Skeletal muscle satellite cell (primary cell): ENCODE data around the gene CDHR3.

Source experiments
- H3K27me3 ChIP-seq: 2 replicates; pipeline ENCODE4 v1.7.0; 2013; ENCODE audit warnings: low read length; ENCODE audit not compliant: control insufficient read depth, insufficient read depth
- H3K36me3 ChIP-seq: 2 replicates; pipeline ENCODE4 v1.7.0; 2013; ENCODE audit warnings: mild to moderate bottlenecking, control low read depth, low read length; ENCODE audit not compliant: insufficient read depth
- H3K4me1 ChIP-seq: 2 replicates; pipeline ENCODE4 v1.7.0; 2013; ENCODE audit warnings: low read length; ENCODE audit not compliant: control insufficient read depth, insufficient read depth
- H3K4me2 ChIP-seq: 2 replicates; pipeline ENCODE4 v1.7.0; 2013; ENCODE audit warnings: mild to moderate bottlenecking, low read length
- H3K4me3 ChIP-seq: 2 replicates; pipeline ENCODE4 v1.7.0; 2013; ENCODE audit warnings: low read length
- H3K9ac ChIP-seq: 2 replicates; pipeline ENCODE4 v1.7.0; 2013; ENCODE audit warnings: mild to moderate bottlenecking, low read depth, low read length, moderate library complexity
- H3K9me3 ChIP-seq: replicated peaks from 2 replicates; pipeline ENCODE4 v1.7.0; 2013; ENCODE audit warnings: mild to moderate bottlenecking, control low read depth, low read length

Gene CDHR3

DNA sequence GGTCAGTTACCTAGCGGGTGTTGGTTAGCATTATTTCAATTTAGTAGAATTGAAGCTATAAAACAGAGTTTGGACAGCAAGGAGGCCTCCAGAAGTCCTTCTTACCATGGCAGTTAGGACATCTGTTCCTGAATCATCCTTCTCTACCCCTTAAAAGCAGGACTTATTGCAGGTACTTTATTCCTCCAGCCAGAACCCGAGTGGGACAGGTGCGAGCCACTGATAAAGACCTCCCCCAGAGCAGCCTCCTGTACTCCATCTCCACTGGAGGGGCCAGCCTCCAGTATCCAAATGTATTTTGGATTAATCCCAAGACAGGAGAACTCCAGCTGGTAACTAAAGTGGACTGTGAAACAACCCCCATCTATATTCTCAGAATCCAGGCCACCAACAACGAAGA is 54.6 kb downstream of the CDHR3 start:
- no peaks in the 10 kb centered on the region for H3K9me3 ChIP-seq
- no peak overlapping the region for H3K4me3 ChIP-seq
- H3K4me2 ChIP-seq: no peak overlapping the region
- H3K36me3 ChIP-seq: no peaks in the 10 kb centered on the region
- peaks cover 9% of the 10 kb centered on the region for H3K4me1 ChIP-seq
- peaks cover 13% of the 10 kb centered on the region for H3K27me3 ChIP-seq
- no peak overlapping the region for H3K9ac ChIP-seq

DNA sequence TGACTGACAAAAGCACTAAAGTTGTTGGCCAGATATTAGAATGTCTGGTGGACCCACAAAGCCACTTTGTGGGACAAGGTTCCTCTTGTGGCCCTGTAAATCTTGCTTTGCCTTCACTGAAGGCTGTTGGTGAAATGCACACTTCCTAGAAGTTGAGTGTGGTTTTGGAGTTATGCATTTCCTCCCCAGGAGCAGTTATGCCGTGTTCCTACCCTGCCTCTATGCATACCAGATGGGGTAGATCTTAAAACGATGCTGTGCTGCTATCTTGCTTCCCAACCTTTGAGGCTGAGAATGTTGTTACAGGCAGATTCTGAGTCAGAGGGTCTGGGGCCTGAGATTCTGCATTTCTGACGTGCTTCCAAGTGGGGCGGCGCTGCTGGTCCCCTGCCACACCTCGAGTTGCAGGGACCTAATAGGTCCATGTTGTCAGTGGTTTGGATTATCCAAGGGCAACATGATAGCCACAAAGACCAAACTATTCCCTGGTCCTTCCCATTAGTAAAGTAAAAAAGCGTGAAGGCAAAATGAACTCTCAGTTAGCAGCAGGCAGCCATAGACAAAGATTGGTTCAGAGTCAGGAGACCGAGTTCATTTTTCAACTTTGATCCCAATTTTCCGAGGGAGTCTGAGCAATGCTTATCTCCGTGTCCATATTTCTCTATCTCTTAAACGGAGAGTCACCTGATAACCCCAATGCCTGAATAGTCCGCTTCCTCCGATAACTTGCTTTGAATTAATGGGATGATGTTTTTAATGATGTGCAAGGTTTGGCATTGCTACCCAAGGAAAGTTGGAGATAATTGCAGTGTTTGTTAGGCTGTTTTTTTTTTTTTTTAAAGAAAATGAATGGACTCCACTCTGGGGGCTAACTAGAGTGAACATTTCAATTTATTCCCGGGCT is 55.8 kb downstream of the CDHR3 start:
- Histone ChIP-seq H3K36me3 (no peaks in the 10 kb centered on the region), H3K4me2 (no peak overlapping the region), H3K9ac (no peak overlapping the region), H3K4me3 (no peak overlapping the region), H3K9me3 (no peaks in the 10 kb centered on the region), H3K27me3 (peaks cover 14% of the 10 kb centered on the region), H3K4me1 (no peaks in the 10 kb centered on the region)

- no peak overlapping the region for H3K4me2 ChIP-seq
- H3K4me3 ChIP-seq: no peak overlapping the region
- no peaks in the 10 kb centered on the region for H3K9me3 ChIP-seq
- H3K27me3 ChIP-seq: peaks cover 17% of the 10 kb centered on the region
- H3K9ac ChIP-seq: no peak overlapping the region
- no peaks in the 10 kb centered on the region for H3K36me3 ChIP-seq
- no peaks in the 10 kb centered on the region for H3K4me1 ChIP-seq
Measured at GRCh38 chr7:106019470-106019820, 56.4 kb downstream of the CDHR3 start.

- H3K36me3 ChIP-seq: no peaks in the 10 kb centered on the region
- no peak overlapping the region for H3K9ac ChIP-seq
- H3K4me3 ChIP-seq: no peak overlapping the region
- H3K27me3 ChIP-seq: peaks cover 22% of the 10 kb centered on the region
- no peak overlapping the region for H3K4me2 ChIP-seq
- no peaks in the 10 kb centered on the region for H3K4me1 ChIP-seq
- no peaks in the 10 kb centered on the region for H3K9me3 ChIP-seq
Measured at GRCh38 chr7:106021151-106022067, 58.3 kb downstream of the CDHR3 start.

DNA sequence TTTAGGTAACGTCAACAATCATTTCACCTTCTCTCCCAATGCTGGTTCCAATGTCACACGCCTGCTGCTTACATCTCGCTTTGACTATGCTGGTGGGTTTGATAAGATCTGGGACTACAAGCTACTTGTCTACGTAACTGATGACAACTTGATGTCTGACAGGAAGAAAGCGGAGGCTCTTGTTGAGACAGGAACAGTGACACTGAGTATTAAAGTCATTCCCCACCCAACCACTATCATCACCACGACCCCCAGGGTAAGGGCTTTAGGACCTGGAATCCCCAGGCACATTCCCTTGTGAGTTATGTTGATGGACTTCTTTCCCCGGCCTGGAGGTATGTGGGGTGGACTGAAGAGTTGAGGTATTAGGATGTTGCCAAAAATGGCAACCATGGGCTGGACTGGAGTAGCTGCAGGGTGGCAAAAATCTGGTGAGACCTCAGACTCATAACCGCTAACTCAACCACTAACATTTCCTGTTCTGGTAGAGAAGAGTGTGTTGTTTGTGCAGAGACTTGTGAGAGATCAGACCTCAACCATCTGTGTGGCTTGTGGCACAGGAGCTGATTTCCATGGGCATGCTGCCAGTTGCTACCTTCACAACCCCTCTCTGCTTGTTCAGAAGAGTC is 59.2 kb downstream of the CDHR3 start:
- Histone ChIP-seq H3K4me3 (no peak overlapping the region), H3K27me3 (peaks cover 26% of the 10 kb centered on the region), H3K4me1 (no peaks in the 10 kb centered on the region), H3K9me3 (no peaks in the 10 kb centered on the region), H3K36me3 (no peaks in the 10 kb centered on the region), H3K9ac (no peak overlapping the region), H3K4me2 (no peak overlapping the region)

DNA sequence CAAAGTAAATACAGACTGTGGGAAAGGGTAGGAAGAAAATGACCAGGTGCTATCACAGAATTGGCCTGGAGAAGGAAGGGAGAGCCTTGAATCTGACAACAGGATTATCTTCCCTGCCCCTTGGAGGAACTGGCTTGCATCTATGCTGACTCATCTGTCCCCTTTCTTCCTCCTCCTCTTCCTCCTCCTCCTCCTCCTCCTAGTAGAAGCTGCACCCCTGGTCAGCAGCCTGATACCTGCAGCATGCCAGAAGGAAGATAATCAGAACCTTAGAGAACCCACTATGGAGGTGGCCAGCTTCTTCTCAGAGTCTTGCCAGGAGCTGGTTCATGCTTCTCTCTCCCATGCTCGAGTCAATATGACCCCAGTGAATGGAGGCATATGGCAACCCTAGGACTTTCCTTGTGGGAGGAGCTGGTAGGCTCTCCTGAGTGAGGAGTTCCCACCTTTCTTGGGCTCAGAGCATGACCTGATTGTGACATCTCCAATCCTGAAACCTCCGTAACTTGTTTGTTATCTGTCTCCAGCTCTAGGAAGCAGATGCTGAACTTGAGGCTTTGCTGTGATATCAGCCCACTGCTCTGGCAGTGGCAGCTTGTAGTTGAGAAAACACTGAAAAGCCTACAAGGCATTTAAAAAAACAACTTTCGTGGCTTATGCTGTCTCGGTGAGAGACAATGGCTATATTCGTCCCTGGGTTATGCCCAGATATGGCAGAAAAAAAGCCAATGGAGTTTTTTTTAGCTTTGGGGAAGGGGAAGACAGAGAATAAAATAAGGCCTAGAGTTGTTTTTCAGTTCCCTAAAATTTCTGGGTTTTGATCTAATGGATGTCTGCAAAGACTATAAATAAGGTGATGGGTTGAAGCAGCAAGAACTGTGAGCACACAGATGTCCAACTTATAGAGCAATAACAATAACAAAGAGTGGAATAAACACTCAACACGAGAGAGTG is 60.6 kb downstream of the CDHR3 start:
- Histone ChIP-seq H3K36me3 (no peaks in the 10 kb centered on the region), H3K4me3 (no peak overlapping the region), H3K4me1 (no peaks in the 10 kb centered on the region), H3K4me2 (no peak overlapping the region), H3K9me3 (no peaks in the 10 kb centered on the region), H3K27me3 (peaks cover 31% of the 10 kb centered on the region), H3K9ac (no peak overlapping the region)

- no peak overlapping the region for H3K4me2 ChIP-seq
- H3K9me3 ChIP-seq: no peaks in the 10 kb centered on the region
- H3K9ac ChIP-seq: no peak overlapping the region
- peaks cover 43% of the 10 kb centered on the region for H3K27me3 ChIP-seq
- no peaks in the 10 kb centered on the region for H3K4me1 ChIP-seq
- H3K36me3 ChIP-seq: no peaks in the 10 kb centered on the region
- H3K4me3 ChIP-seq: no peak overlapping the region
Measured at GRCh38 chr7:106026101-106026500, 63.0 kb downstream of the CDHR3 start.

- Histone ChIP-seq H3K4me1 (no peaks in the 10 kb centered on the region), H3K27me3 (peaks cover 63% of the 10 kb centered on the region), H3K4me3 (no peak overlapping the region)
Measured at GRCh38 chr7:106029451-106029850, 66.4 kb downstream of the CDHR3 start.

DNA sequence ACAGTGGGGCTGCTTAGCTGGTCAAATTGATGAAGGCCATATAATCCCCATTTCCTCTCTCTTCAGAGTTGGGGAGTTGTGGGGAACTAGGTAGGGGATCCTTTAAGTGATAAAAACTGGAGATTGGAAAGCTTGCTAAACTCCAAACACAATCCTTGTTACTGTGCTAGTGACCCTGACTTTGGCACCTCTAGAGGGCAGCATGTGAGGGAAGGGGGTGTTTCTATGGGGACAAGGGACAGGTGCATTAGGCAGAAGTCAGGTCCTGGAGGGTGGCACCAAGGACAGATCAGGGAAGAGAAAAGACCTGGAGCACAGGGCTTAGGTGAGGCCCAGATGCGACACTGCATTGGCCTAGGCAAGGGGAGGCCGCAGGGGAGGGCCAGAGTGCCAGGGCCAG is 66.9 kb downstream of the CDHR3 start:
- H3K9ac ChIP-seq: no peak overlapping the region

More at GRCh38 chr7:106029451-106029850, 66.4 kb downstream of the CDHR3 start:
- Histone ChIP-seq H3K36me3 (no peaks in the 10 kb centered on the region), H3K9ac (no peak overlapping the region), H3K9me3 (no peaks in the 10 kb centered on the region), H3K4me2 (no peak overlapping the region)

GRCh38 chr7:106031300-106032035 is 68.4 kb downstream of the CDHR3 start:
- no peaks in the 10 kb centered on the region for H3K36me3 ChIP-seq
- no peak overlapping the region for H3K9ac ChIP-seq
- H3K4me3 ChIP-seq: no peak overlapping the region
- H3K27me3 ChIP-seq: peaks cover 52% of the 10 kb centered on the region
- H3K9me3 ChIP-seq: no peaks in the 10 kb centered on the region
- no peak overlapping the region for H3K4me2 ChIP-seq
- H3K4me1 ChIP-seq: no peaks in the 10 kb centered on the region

More for the DNA sequence above, 66.9 kb downstream of the CDHR3 start:
- H3K36me3 ChIP-seq: no peaks in the 10 kb centered on the region
- no peaks in the 10 kb centered on the region for H3K4me1 ChIP-seq
- H3K27me3 ChIP-seq: peaks cover 60% of the 10 kb centered on the region
- H3K4me2 ChIP-seq: no peak overlapping the region
- H3K4me3 ChIP-seq: no peak overlapping the region
- H3K9me3 ChIP-seq: no peaks in the 10 kb centered on the region
